ENCODE measurements around the gene RELN.

Gene RELN

GRCh38 chr7:103990991-103991390 is 1.5 kb upstream of the RELN start:
- no peak for DNase-seq (ENCODE audit: low read depth in 2 of 2, low spot score in 1 of 2)

DNA sequence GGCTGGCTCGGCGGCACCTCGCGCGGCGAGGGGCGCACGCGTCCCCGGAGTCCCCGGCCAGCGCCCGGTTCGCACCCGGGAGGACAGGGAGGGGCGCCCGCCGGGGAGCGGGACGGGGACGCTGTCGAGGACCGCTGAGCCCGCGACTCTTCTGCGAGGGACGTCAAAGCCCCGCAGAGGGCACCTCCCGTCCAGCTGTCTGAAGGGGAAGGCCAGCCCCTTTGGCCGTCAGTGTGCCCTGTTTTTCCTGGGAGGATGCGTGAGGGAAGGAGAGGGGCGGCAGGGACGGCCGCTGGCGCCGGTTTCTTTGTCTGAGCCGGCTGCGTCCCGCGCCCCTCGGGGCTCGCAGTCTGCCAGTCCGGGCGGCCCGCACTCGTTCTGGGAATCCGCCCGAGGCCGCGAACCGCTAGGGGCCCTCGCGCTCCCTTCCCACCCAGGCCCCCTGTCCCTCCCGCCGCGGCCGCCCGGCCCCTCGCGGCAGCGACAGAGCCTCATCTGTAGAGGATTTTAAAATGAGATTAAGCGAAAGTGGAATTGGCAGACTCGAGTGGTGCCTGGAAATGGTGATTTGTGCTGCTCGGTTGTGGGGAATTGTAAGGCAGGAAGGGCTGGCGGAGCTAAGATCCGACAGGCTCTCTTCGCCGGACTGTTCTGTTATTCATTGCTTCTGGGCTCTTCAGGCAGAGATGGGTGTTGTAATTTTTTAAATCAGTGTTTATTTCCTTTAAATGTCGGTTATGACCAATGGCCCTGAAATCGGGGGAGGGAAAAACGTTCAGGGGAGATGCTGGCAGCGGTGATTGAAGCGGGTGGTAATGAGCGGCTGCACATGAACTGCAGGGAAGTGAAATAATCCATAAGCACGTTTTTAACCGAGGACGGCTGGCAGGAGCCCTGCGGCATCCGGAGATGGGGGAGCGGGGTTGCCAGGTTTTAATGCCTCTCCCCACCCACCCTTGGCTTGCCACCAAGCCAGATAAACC is 618 bp upstream of the RELN start:
- DNase-seq (ENCODE audit: low read depth in 2 of 2, low spot score in 1 of 2) = no peak

DNA sequence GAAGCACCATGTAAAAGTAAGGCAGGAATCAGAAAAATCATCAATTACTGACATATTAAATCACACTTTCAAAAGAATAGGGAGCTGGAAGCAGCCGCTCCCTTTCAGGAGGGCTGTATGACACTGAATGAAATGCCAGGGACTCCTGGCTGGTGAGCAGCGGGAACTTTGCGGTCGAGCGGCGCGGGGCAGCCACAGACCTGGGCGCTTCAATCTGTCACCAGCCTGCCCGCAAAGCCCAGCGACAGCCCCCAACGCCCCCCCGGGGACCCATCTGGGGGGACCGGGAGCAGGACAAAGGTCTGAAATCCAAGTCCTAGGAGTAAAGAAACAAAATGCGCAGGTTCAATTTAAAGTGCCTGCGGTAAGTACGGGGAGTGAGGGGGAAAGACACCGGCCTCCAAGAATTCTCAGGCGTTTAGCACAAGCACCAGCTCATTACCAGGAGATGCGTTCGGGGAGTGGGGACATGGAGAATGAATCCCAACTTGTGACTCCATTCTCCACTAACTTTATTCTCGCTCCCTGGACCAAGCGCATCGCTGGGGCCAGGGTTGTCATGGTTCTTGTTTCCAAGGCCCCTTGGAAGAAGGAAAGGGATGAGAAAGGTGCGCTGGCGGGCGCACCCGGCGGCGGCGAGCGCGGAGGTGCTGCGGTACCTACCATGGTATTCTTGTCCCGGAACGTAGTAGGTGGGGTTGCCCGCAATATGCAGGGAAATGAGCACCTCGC is 824 bp downstream of the RELN start:
- no peak for DNase-seq (ENCODE audit: low read depth in 2 of 2, low spot score in 1 of 2)

- no peak for DNase-seq (ENCODE audit: low read depth in 2 of 2, low spot score in 1 of 2)
Observed at GRCh38 chr7:103987451-103987850, 2.0 kb downstream of the RELN start.

DNA sequence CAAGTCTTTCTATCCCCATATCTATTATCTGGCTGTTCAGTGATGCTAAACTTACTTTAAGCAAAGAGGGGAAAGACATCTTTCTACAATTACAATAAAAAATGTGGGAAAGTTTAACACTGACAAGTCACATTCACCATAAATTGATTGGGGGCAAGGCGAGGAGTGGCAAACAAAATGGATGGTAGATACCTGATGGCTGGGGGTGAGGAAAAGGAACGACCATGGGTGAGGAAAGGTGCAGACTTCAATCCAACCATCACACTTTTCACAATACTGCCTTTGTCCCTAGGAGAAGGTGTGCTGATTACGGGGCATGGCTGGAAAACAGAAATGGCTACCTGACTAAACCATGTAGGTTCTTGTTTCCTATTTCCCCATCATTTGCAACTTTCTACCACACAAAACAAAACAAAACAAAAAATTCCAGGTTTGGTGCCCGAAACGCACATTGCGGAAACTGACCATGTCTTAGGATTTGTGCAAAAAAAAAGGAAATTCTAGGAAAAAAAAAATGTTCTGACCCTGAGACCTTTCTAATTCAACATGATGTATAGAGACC is 3.8 kb downstream of the RELN start:
- DNase-seq (ENCODE audit: low read depth in 2 of 2, low spot score in 1 of 2) = no peak

DNA sequence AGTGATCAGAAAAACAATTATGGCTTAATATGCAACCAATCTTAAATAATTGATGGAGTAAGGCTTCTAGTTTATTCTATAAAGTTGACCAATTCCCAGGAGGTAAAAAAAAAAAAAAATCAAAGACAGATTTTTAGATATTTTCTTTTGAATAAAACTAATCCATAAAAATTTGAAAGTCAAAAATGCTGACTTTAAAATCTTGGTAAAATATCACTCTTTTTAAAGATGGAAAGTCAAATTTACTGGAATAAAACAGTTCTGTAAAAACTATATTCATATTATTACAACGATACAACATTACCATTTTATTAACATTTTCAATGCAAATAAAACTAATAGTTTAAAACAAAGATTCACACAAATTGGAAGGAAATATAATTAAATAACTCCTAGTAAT is 5.4 kb downstream of the RELN start:
- DNase-seq (ENCODE audit: low read depth in 2 of 2, low spot score in 1 of 2) = no peak

DNA sequence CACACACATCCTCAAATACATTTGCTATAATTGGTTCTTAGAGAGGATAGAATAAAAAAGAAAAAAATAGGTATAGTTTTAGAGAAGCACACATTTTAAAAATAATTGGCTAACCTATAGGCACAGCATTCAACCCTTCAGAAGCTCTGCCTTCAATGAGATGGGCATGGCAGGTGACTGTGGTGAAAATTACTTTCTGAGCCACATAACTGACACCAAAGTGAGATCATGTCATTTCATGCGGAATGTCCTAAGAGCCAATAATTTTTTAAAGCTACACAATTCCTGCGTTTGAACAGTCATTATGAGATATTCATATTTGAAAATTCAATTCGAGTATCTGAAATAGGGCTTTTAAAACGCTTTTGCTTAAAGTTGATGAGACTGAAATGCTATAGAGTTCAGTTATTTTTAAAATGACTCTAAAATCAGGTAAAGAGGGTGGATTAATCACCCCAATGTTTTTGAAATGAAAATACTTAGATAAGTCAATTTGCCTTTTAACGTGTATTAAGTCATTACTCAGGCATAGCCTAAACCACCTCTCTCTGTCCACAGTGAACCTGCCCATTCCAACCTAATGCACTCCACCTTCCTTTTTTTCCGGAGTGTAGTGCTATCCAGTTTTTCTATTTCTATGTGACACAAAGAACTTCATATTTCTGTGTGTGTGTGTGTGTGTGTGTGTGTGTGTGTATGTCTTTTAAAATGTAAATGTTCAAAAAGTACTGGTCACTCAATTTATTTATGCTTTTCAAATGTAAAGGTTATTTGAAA is 6.1 kb downstream of the RELN start:
- no peak for DNase-seq (ENCODE audit: low read depth in 2 of 2, low spot score in 1 of 2)

DNA sequence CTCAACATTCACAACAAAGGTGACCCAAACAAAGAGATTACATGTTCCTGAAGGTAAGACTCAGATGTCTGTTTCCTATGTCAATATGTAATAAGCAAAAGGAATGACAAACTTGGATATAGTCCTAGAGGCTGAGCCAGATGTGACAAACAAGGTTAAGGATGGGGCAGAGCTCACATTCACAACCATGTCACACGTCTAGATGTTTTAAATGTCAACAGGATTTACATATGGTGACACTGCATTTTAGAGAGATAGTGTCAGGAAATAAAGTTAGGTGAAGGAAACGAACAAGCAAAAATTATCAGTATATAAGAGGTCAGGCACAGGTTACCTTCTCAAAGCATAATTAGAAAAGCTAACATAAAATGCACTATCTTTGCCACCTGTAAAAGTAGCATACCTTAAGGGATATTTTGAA is 8.4 kb downstream of the RELN start:
- DNase-seq (ENCODE audit: low read depth in 2 of 2, low spot score in 1 of 2) = no peak

- DNase-seq (ENCODE audit: low read depth in 2 of 2, low spot score in 1 of 2) = no peak
Observed at GRCh38 chr7:103972779-103973434, 16.6 kb downstream of the RELN start.

DNA sequence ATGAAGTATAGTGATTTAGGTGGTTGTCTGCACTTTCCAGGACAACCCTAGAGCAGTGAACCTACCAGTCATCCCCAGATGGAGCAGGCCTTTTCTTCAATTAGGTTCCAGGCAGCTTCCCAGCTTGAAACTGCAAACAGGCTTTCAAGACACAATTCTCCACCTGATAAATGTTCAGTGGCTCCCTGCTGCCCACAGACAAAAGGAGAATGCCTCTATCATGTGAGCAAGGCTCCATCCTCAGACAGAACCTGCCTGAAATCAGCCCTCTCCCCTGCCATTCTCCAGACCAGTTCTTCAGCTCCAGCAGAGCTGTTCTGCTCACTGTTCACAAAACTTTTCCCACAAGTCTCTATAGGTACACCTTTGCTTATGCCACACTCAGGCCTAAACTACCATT is 22.1 kb downstream of the RELN start:
- no peak for DNase-seq (ENCODE audit: low read depth in 2 of 2, low spot score in 1 of 2)

DNA sequence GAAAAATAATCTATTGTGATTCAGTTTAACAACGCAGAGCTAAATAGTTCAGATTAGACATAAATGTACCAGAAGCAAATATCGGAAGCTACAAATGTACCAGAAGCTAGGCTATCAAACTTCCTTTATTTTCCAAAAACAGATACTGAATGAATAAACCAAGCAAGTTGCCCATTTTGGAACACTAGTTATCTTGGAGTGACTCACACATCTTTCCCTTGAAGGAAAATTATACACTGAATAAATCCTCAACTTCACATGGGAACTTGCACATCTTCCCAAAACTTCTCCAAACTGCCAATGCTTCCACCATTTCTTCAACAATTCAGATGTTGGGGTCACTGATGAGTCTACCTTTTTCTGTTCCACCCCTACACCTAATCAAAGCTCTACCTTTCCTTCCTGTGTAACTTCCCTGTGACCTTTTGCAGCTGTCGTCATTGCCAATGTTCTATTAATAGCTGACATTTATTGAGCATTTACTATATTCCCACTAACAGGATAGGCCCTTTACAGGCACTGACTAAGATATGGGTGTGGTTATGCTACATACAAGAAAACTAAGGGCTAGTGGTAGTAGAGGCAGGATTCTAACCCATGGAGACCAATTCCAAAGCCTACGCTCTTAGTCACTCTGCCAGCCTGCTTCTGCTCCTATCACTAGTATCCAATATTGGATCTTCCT is 22.7 kb downstream of the RELN start:
- no peak for DNase-seq (ENCODE audit: low read depth in 2 of 2, low spot score in 1 of 2)

DNA sequence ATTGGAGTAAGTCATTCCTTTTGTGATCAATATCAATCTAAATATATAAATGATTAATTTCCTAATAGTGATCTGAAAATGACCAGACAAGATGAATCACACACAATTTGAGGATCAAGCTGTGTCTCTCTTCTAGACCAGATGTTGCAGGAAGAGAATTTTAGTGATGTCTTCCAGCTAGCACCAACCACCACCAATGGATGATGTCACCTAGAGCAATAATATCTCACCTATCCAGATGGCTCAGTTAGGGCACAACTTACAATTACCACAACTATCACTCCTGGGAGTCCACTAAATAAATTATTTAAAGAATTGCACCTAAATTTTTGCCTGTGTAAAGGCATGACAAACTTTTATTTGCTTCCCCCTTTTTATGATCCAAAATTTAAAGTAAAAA is 25.2 kb downstream of the RELN start:
- no peak for DNase-seq (ENCODE audit: low read depth in 2 of 2, low spot score in 1 of 2)

- no peak for DNase-seq (ENCODE audit: low read depth in 2 of 2, low spot score in 1 of 2)
Observed at GRCh38 chr7:103962070-103962469, 27.4 kb downstream of the RELN start.

GRCh38 chr7:103958284-103958818 is 31.1 kb downstream of the RELN start:
- no peak for DNase-seq (ENCODE audit: low read depth in 2 of 2, low spot score in 1 of 2)

DNA sequence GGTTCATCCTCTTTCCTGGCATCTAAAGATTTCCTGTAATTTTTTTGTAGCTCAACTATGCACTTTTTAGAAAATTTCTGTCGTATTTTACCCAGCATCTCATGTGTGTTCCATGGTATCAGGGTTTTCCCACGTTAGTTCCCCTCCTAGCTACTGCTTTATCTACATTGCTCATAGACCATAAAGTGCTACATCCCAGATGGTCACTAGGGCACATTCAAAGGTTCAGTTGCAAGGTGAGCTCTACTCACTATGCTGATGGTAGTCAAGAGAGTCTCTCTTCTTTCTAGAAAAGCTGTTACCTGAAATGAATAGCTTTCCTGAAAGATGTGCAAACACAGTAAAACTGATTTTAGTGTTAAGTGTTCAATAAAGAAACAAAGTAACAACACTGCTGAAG is 33.5 kb downstream of the RELN start:
- no peak for DNase-seq (ENCODE audit: low read depth in 2 of 2, low spot score in 1 of 2)

DNA sequence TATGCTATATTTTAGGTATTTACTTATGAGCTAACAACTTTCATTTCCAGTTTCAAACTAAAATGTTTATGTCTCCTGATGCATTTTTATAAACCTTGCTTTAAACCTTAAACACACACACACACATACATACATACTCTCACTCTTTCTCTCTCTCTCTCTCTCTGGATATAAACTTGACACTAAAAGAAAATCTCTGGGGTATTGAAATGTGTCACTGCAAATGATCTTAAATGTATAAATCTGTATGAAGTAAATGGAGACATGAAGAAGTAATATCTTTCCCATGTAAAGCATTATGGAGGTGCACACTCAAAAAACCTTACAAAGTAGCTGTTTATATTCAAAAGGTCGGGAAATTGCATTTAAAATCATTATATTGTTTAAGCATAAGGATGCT is 37.0 kb downstream of the RELN start:
- no peak for DNase-seq (ENCODE audit: low read depth in 2 of 2, low spot score in 1 of 2)

DNA sequence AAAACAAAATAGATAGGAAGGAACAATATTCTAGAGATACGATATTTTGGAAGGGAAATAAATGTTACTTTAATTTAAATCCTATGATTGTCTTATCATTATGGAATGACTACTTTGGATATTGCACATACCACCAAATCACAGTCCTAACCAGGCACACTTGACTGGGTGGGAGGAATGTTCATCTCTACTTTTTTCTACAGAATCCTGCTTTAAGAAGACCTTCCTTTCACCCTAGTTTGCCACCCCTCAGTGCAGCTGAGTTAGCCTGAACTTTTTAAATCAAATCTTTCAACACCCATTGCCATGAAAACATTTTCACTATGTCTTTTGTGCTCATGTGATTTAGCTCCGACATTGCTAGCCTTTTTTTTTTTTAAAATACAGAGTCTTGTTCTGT is 38.1 kb downstream of the RELN start:
- DNase-seq (ENCODE audit: low read depth in 2 of 2, low spot score in 1 of 2) = no peak

DNA sequence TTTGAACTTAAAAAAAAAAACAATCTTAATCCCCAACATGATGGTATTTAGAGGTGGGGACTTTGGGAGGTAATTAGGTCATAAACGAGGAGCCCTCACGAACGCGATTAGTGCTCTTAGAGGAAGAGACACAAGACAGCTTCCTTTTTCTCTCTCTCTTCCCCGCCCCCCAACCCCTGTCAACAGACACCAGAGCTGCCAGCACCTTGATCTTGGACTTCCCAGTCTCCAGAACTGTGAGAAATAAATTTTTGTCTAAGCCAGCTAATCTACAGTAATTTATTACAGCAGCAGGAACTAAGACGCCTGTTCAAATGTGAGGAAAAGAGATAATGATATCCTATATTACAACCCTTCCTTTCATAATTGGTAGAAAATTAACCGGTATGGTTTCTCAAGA is 40.1 kb downstream of the RELN start:
- no peak for DNase-seq (ENCODE audit: low read depth in 2 of 2, low spot score in 1 of 2)

- DNase-seq (ENCODE audit: low read depth in 2 of 2, low spot score in 1 of 2) = no peak
Observed at GRCh38 chr7:103947026-103947655, 42.3 kb downstream of the RELN start.
